Measurements from ENCODE around the gene POU2F2.

The POU2F2 gene

DNA sequence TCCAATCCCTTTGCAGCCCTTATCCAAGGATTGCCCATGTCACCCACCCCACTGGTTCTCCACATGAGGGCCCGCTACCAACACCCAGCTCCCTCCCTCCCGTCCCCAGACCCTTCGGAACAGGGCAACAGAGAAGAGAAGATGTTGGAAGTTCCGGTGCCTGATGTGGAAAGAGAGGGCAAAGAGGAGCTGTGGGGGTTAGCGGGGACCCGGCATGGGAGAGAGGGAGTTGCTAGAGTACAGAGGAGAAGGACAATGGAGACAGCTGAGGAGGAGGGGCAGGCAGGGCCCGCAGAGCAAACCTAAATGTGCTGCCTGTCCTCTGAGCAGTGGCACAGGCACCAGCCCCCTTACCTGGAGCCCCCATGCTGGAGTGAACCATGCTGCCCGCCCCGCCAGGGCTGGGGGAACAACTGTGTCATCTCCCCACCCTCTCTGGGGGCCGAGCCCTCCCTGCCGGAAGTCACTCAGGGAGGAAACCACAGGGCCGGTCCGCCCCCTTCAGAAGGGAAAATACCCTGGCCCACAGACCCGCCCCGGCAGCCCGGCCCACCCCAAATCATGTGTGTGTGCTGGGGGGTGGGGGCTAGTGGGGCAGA lies at the start of gene POU2F2:
TSS of gene POU2F2 (minus strand) at position 417 of the 599 bp plus-strand sequence. CDS start at position 382, 35 bp downstream.
- DNase-seq = no peak

GRCh38 chr19:42178791-42179674 lies 46.8 kb upstream of the POU2F2 start:
- DNase-seq = peak; percentile 88

GRCh38 chr19:42177686-42178019 lies 45.4 kb upstream of the POU2F2 start:
- no peak for DNase-seq

- peak; percentile 99 for DNase-seq
Observed at GRCh38 chr19:42176990-42177685, 44.9 kb upstream of the POU2F2 start.

DNA sequence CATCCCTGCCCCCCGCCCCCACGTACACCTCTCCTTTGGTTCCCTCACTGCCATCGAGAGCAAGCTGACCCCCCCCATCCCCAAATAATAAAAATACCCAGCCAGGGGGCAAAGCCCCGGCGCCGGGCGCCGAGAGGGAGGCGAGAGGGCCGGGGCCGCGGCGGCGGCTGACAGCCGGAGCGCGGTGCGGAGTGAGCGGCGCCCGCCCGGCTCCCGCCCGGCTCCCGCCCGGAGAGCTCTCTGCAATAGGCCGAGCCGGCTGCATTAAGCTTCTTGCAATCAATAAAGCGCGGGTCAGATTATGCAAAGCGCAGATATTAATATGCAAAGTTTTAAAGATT lies 44.4 kb upstream of the POU2F2 start:
- DNase-seq = peak; percentile 99

- DNase-seq = peak; percentile 79
Observed at GRCh38 chr19:42175952-42176648, 43.9 kb upstream of the POU2F2 start.

- DNase-seq = peak; percentile 79
Observed at GRCh38 chr19:42174958-42175734, 42.9 kb upstream of the POU2F2 start.

- DNase-seq = no peak
Observed at GRCh38 chr19:42174188-42174587, 41.9 kb upstream of the POU2F2 start.

DNA sequence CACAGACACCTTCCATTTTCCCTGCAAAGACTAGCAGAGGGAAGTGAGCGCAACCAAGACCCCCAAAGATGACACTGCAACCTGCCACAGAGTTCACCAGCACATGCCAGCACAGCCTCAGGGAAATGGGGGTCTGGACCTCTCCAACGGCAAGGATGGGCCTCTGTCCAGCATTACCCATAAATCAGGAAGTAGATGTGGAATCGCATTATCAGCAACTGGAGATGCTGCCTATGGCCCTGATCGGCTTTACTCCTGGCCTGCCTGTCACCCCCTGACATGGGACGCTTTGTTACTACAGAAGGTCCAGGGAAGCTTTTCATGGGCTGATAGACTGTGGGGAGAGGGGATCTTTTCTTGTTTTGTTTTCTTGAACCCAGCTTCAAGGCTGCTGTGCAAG lies 41.4 kb upstream of the POU2F2 start:
- peak; percentile 77 for DNase-seq

DNA sequence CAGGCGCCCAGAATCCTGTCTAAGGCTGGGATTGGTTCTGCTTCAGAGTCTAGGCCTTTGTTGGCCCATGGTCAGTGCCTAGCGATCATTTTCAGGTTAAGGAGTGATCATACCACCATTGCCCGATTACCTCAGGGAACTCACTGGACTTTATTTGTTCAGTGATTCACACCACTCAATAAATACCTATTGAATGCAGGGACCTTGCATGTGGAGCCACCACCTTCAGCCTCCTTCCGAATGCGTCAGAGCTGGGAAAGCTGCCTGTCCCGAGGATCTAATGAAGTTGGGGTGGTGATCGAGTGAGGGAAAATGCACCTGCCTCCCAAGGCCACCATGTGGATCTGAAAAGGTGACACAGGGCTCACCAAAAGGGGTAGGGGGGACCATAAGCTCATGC lies 40.0 kb upstream of the POU2F2 start:
- DNase-seq = no peak

GRCh38 chr19:42170715-42171114 lies 38.5 kb upstream of the POU2F2 start:
- no peak for DNase-seq

DNA sequence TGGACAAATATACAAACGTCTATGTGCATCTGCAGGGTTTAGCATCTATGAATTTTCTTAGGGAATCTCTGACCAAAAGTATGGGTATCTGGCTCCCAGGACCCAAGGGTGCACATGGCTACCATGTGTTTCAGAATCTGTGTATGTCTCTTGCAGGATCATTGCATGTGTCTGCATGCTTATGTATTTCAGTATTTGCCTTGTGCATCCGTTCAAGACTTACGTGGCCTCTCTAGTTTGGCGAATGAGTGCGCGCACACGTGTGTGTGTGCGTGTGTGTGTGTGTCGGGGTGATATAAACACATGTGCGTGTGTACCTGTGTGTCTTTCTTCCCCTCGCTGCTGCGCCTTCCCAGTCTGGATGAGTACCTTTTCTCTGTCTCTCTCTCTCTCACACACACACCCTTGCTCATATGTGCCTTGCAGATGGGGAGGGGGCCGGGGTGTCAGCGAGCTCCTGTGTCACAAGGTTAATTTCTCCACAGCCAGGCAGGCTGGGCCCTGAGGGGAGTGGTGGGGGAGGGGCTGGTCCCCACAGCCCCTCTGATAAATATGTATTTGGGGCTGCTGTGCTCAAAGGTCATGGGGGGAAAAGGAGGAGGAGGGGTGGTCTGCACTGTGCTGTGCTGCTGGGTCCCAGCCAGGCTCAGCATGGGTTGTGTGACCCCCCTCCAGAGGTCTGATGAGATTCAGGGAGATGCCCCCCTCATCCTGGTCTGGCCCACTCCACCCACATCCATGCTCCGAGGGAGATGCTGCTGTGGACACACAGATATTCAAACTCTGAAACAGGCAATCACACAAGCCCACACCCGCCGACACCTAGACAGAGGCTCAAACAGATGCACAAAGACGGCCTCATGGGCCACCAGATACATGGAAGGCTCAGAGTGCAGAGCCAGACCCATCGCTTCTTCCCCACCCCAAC lies 37.5 kb upstream of the POU2F2 start:
- DNase-seq = peak; percentile 38

GRCh38 chr19:42168206-42168605 lies 36.0 kb upstream of the POU2F2 start:
- no peak for DNase-seq

DNA sequence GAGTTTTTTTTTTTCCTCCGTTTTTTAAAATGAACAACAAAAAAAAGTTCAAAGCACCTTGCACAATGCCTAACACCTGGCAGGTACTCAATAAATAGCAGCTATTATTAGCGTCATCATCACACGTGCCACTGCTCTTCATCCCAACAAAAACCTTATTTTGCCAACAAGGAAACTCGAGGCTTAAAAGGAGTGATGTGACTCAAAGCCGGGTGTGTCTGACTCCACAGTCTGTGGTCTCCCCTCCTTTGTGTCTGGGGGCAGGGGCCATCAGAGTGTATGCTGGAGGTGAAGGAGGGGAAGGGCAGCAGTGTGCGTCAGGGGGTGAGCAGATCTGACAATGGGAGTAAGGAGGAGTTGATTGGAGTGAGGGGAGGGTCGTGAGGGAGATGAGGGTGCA lies 34.1 kb upstream of the POU2F2 start:
- no peak for DNase-seq

DNA sequence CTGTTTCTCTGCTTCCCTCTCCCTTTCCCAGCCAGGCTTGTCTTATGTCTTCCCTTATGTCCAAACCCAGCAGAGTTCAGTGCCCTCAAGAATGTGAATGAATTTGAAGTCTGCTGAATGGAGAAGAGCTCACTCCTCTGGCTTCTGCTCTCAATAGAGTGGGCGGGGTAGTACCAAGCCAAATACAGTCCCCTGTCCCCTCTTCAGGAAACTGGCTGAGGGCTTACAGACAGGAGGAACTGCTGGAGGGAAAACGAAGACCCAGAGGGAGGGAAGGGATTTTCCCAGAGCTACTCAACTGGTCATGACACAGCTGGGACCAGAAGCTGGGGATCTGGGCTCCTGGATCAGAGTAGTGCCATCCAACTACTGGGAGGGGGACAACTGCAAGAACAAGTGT lies 32.9 kb upstream of the POU2F2 start:
- no peak for DNase-seq

- no peak for DNase-seq
Observed at GRCh38 chr19:42161616-42162263, 29.5 kb upstream of the POU2F2 start.

GRCh38 chr19:42159942-42160341 lies 27.7 kb upstream of the POU2F2 start:
- no peak for DNase-seq

DNA sequence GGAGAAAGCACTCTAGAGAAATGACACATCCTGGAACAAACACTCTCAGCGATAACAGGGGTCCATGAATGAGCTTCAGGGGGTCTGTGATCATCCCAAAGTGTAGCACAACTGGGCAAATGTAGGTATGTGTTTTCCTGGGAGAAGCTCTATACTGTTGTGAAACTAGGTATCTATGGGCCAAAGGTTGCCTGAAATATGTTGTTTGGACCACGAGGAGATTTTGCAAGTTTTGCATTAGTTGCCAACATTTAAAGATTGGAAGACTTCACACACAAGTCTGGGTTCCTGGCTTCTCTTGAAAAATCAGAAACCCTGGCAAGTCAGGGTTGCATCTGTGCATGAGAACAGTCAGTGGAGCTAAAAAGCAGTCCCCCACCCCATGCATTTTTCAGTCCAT lies 26.7 kb upstream of the POU2F2 start:
- DNase-seq = no peak

DNA sequence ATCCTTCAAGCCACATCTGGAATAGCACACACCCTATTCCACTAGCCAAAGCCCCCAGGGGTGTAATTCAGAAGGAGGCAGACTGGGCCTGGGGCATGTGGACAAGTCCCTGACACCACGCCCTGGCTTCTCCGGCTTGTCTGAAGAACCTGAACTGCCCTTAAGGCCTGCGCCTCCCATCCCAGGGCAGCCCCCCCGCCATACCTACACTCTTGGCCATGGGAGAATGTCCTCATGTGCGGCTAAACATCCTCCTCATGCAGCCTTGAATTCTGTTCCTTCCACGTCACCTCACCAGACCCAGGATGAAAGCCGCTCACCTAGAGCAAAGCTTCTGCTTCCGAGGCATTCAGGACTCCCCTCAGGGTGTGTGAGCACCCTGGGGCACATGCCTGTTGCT lies 24.3 kb upstream of the POU2F2 start:
- no peak for DNase-seq

DNA sequence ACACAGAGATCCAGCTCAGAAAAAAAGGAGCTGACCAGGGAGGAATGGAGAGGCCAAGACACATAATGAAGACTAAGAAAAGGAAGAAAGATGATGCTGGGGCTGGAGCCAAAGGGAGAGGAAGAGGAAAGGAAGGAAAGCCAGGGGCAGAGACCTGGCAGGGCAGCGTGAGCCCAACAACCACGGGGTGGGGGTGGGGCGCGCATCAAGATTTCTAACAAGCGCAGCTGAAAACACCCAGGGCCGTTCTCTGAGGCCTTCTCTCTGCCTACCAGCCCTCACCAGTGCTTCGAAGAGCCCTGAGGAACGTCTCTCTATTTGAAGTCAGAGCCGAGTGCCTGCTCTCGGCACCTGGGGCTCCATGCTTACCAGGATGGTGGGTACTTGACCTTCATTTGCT lies 23.6 kb upstream of the POU2F2 start:
- DNase-seq = no peak
